Gastrocnemius medialis (tissue), 4 donors: ENCODE data around the gene PLB1.

ENCODE experiments used
- POLR2A ChIP-seq, 2 donors: fragments of 450-650 bp; IDR thresholded peaks; one replicate each; pipeline ENCODE4 v1.6.1; 2017; ENCODE audit warnings: antibody characterized with exemption in 2 of 2, mild to moderate bottlenecking in 2 of 2, moderate library complexity in 2 of 2
- TF ChIP-seq, protein P1 (sequence below), 5 experiments: fragments of 450-650 bp in 3 of 5; fragments of 200-600 bp in 2 of 5; sonication (generic) in 2 of 5; IDR thresholded peaks in 4 of 5; conservative IDR thresholded peaks in 1 of 5; 1 replicate in 4 of 5; 2 replicates in 1 of 5; pipeline ENCODE4 v1.5.1; 2016 to 2019; ENCODE audit warnings: antibody characterized with exemption in 5 of 5, mild to moderate bottlenecking in 3 of 5, moderate library complexity in 3 of 5

DNA sequence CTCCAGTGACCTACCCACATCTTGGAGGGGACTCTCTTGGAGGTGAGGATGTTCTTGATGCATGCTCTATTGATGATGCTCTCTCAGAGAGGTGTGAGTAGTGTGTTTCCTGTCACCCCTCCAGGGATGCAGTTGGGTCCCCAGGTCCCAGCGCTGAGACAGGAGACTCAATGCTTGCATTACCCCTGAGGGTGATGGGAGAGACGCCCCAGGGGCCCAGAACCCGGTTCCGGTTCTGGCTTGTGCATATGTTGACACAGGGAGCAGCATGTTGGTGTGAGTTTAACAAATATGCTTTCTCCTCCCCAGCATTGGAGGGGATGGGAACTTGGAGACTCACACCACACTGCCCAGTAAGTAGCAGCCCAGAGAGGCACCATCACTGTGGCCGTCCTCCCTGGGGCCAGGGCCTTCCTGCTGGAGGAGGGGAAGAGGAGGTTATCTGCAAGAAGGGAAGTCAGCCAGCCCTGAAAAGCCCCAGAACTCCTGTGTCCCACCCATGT, 124.5 kb downstream of the PLB1 start:
- TF ChIP-seq, protein P1, sequence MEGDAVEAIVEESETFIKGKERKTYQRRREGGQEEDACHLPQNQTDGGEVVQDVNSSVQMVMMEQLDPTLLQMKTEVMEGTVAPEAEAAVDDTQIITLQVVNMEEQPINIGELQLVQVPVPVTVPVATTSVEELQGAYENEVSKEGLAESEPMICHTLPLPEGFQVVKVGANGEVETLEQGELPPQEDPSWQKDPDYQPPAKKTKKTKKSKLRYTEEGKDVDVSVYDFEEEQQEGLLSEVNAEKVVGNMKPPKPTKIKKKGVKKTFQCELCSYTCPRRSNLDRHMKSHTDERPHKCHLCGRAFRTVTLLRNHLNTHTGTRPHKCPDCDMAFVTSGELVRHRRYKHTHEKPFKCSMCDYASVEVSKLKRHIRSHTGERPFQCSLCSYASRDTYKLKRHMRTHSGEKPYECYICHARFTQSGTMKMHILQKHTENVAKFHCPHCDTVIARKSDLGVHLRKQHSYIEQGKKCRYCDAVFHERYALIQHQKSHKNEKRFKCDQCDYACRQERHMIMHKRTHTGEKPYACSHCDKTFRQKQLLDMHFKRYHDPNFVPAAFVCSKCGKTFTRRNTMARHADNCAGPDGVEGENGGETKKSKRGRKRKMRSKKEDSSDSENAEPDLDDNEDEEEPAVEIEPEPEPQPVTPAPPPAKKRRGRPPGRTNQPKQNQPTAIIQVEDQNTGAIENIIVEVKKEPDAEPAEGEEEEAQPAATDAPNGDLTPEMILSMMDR (IDR thresholded peaks at IDR 0.05 in 4 of 5, conservative IDR thresholded peaks at IDR 0.05 in 1 of 5) = no peak
- TF ChIP-seq POLR2A (IDR thresholded peaks at IDR 0.05) = no peak
